Stimulated activated CD8-positive, alpha-beta memory T cell treated with anti-CD3 and anti-CD28 coated beads, Interleukin-15, amount 100 ng/mL, for 24 hours (primary cell): Measurements from ENCODE around the gene PIGN.

Experiments used
- DNase-seq: peaks from one replicate; pipeline ENCODE4 v3.0.0-alpha.2; 2020; ENCODE audit warnings: low read depth

The PIGN gene

GRCh38 chr18:62011416-62011815, 175.4 kb downstream of the PIGN start:
- no peak for DNase-seq

- DNase-seq = no peak
These were observed 177.3 kb downstream of the PIGN start for GRCh38 chr18:62009521-62009920.

GRCh38 chr18:62001396-62001795, 185.5 kb downstream of the PIGN start:
- no peak for DNase-seq

- DNase-seq = no peak
These were observed 187.9 kb downstream of the PIGN start for GRCh38 chr18:61998957-61999356.

- DNase-seq = no peak
These were observed 188.5 kb downstream of the PIGN start for GRCh38 chr18:61998335-61998734.

GRCh38 chr18:61995618-61996017, 191.2 kb downstream of the PIGN start:
- DNase-seq = no peak

GRCh38 chr18:61993831-61994230, 193.0 kb downstream of the PIGN start:
- no peak for DNase-seq

- DNase-seq = no peak
These were observed 193.9 kb downstream of the PIGN start for GRCh38 chr18:61992923-61993322.

- DNase-seq = no peak
These were observed 194.6 kb downstream of the PIGN start for GRCh38 chr18:61992285-61992684.

- DNase-seq = no peak
These were observed 195.0 kb downstream of the PIGN start for GRCh38 chr18:61991836-61992235.

GRCh38 chr18:61991201-61991600, 195.7 kb downstream of the PIGN start:
- no peak for DNase-seq
